Stimulated activated CD4-positive, alpha-beta T cell treated with anti-CD3 and anti-CD28 coated beads, Interleukin-2, amount 100 ng/mL, for 4 hours (primary cell): ENCODE data around the gene CACNA2D3.

ENCODE experiments used
- DNase-seq: peaks from one replicate; pipeline ENCODE4 v3.0.0-alpha.2; 2020; ENCODE audit warnings: low read depth

Gene CACNA2D3

DNA sequence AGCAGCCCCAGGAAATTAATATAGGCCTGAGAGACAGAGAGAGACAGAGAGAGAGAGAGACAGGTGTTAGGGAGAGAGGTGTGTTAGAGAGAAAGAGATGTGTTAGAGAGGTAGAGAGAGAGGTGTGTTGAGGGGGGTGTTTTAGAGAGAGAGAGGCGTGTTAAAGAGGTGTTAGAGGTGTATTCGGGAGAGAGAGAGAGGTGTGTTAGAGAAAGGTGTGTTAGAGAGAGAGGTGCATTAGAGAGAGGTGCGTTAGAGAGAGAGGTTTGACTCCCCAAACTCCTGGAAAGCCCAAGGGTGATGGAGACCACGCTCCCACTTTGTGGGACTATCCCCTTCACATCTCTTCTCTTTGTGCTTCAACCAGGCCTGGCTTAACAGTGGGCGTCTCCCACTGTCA, 95.5 kb downstream of the CACNA2D3 start:
- DNase-seq: no peak

DNA sequence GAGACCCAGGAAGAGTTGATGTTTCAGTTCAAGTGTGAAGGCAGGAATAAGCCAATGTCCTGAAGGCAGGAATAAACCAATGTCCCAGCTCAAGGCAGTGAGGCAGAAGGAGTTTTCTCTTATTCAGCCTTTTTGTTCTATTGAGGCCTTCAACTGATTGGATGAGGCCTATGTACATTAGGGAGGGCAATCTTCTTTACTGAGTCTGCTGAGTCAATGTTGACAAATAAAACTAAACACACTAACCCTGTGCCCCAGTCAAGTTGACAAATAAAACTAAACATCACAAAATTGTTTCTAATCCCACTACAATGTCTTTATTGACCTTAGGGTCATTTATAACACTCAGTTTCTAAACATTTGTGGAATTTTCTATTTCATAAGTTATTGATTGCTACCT, 100.0 kb downstream of the CACNA2D3 start:
- no peak for DNase-seq

DNA sequence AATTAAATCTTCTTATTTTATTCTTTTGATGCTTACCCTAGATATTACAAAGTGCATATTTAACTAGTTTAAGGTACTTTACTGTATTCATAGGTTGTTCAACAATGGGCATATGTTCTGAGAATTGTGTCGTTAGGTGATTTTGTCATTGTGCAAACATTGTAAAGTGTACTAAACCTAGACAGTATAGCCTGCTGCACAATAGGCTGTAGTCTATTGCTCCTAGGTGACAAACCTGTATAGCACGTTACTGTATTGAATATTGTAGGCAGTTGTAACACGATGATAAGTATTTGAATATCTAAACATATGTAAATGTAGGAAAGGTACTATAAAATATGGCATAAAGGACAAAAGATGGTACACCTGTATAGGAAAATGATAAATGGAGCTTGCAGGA, 100.7 kb downstream of the CACNA2D3 start:
- no peak for DNase-seq

DNA sequence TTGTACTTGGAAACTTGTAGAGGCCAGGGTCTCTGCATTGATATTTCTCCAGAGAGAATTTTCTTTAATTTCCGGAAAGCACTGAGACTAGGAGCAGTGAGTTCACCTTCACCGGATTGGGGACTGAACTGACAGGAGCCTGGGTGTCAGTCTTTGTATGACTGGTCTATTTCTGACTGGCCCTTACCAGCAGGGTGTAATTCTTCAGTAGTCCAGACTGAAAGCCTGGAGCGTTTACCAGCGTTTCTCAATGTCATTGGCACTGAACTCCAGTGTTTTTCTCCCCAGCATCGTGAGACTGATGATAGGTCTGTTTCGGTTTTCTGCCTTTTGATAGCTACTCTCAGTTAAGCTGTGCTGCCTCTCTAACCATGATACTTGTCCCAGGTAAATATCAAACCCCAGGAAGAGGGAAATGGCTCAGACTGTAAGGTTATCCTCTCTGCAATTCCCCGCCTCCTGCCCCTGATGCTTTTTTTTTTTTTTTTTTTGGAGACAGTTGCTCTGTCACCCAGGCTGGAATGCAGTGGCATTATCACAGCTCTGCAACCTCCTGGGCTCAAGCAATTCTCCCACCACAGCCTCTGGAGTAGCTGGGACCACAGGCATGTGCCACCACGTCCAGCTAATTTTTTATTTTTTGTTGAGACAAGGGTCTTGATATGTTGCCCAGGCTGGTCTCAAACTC, 103.6 kb downstream of the CACNA2D3 start:
- DNase-seq: no peak

DNA sequence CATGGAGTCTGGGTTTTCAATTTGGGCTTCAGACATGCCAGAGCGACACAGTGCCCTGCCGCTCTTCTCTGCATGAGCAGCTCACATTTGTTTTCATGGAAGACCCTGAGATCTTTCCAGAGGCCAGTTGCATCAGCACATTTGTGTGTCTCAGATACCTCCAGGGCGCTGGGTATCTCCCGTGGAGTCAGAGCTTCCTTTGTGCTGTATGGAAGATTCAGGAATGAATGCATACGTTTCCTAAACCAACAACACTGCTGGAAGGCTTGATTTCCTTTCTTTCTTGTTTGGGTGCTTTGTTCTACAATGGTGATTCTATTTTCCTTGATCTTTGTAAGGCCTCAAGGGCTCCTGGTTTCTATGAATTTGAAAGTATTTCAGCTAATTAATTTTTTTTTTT, 106.5 kb downstream of the CACNA2D3 start:
- no peak for DNase-seq

DNA sequence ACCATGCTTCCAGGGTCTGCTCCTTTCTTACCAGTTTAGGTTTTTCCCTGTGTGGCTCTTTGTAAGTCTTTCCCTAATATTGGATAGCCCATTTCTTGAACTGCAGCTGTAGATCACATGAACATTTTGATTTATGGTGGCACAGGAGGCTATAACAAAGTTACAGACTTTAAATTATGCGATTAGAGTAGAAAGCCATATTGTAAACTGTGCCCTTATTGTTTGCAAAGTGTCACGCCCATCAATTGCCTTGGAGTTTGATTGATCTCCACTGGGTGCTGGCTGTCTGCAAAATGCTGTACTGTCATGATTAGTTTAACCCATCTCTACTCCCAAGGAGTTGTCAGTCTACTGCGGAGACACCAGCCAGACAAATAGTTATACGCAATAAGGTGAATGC, 110.3 kb downstream of the CACNA2D3 start:
- no peak for DNase-seq

DNA sequence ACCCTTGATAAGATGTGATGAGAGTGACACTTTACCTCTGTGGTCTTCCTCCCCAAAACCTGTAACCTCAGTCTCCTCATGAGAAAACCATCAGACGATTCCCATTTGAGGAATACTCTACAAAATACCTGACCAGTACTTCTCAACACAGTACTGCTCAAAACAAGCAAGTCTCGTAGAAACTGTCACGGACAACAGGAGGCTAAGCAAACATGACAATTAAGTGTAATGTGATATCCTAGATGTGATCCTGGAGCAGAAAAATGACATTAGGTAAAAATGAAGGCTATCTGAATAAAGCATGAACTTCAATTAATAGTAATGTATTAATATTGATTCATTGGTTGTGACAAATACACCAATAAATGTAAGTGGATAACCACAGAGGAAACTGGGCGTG, 113.6 kb downstream of the CACNA2D3 start:
- DNase-seq: no peak

DNA sequence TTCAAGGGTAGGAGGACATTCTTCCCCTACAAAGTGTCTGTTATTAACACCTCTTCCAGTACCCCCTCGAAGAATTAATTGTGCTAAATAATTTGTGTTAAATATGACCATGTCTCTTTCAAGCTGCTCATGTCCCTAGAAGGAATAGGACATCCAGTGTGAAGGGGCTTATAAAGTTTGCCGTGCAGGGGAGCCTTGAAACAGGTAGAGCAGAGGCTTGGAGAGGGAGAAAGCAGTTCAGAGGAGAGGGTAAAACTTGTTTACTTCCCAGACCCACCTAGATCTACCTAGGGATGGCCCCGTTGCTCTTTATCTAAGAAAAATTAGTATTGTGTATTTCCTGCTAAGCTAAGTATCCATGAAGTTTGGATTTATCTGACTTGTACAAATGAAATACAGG, 114.8 kb downstream of the CACNA2D3 start:
- no peak for DNase-seq

DNA sequence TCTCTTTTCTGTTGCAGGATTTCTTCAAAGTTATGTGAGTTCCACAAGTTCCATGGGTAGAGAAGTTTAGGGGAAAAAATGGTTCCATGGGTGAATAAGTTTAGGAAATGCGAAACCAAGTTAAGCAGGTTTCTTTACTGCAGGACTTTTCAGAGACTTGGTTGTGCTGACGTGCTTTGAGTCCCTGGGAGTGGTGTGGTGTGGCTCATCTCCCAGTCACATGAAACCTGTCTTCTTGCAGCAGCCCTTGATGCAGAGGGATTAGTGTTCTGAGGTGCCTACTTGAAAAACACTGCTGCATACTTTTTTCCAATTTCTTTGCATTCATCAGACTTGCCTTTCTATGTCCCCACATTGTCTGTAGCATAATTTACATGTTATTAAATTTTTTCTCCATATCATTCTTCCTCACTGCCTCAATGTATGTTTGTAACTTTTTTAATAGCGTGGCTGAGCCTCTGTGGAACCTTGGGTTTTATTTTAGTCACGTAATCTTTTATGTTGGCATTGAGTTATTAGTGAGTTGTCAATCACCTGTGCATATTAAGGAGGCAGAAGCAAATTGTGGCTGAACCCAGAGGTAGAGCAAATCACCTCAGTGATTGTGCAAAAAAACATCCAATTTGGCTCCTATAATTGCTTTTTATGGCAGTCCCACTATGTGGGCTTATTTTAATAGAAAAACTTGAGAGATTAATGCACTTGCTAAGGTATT, 115.6 kb downstream of the CACNA2D3 start:
- DNase-seq: no peak

DNA sequence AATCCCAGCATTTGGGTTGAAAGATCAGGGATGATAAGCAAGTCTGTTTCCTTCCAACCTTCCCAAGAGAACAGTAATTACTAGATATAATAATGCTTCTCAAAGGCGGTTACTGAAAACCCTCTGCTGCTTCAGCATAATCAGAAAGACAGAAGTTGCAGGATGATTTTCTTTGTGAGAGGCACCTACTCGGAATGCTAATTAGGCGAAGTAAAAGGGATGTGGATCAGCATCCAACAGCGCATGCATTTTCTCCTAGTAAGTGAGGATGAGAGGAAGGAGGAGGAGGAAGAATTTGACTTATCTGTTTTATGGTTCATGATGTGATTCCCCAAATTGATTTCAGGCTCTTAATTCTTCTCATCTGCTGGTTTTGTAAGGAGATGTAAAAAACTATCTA, 118.0 kb downstream of the CACNA2D3 start:
- DNase-seq: no peak

DNA sequence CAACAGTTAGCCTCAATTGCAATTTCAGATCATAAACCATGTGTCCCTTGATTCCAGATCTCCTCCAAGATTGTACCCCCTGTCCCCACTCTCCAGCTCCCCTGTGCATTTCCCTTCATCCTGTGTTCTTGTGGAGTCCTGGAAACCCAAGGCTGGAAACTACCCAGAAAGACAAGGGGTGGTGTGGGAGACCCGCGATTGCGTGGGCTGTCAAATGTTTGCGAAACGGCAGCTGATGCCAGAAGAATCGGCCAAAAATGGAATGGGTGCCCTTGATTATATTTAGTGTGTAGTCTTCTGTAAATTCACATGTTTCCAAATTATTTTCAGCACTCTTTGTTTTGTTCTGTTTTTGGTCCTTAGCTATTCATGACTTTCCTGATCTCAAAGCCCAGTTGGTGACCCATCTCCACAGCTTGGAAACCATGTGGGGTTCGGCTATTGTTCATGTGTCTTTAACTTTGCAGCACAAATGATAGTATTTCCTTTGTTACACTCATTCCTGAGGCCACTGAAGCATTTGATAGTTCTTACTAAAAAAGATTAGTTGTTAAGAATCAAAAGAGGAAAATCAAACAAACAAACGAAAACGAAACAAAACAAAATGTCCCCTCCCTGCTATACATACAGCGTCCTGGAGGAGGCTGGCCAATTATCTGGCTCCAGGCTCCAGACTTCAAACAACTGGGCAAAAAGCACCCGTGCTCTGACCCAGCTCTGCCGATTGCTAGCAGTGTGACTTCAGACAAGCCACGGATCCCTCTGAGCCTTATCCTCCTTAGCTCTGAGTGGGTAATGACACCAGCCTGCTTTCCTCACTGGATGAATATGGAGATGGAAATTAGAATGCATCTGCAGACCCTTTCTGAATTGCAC, 120.9 kb downstream of the CACNA2D3 start:
- DNase-seq: no peak

DNA sequence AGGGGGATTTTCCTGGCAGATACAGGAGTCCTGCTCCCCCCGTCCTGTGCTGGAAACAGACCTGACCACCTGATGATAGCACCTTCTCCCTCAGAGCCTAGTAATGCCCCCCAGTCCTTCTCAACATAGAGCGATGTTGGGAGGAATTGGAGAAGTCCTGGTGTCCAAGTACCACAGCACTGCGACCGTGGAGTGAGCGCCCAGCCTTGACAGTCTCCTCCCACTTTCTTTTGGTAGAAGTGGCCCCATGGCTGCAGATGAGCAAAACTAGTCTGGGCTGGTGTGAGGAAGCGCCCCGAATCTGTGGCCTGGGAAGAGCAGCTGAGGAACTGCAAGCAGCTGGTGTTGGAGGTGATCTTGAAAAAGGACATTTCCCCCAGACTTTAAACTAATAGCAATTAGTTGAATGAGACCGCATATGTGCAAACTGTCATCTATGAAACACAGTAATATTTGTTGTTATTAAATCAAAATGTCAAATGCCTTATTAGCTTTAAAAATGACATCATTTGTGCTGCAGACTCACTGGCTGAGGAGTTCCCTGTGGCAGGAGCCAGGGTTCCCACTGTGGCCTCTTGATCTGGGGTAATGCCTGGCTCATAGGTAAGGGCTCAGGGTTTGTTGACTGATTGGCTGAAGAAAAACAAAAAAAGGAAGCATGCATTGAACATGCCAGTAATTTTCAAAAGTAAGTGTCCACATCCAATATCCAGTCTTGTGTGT, 121.8 kb downstream of the CACNA2D3 start:
- DNase-seq: no peak

DNA sequence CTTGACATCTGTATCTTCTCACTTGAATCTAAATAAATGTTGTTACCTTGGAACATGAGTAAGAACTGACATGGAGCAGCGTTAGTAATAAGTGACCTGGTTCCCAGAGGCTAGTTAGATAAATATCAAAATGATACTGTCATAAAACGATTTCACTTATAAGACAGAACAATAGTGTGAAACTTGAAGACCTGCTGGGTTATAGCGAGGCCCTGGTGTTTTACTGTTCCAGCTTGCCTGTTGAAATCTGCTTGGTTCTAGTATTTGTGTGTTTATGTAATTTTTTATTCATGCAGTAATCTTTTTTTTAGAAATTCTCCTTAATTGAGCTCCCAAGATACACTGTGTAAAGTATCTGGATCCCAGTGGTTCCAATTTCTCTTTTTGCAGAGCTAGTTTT, 129.4 kb downstream of the CACNA2D3 start:
- DNase-seq: no peak

DNA sequence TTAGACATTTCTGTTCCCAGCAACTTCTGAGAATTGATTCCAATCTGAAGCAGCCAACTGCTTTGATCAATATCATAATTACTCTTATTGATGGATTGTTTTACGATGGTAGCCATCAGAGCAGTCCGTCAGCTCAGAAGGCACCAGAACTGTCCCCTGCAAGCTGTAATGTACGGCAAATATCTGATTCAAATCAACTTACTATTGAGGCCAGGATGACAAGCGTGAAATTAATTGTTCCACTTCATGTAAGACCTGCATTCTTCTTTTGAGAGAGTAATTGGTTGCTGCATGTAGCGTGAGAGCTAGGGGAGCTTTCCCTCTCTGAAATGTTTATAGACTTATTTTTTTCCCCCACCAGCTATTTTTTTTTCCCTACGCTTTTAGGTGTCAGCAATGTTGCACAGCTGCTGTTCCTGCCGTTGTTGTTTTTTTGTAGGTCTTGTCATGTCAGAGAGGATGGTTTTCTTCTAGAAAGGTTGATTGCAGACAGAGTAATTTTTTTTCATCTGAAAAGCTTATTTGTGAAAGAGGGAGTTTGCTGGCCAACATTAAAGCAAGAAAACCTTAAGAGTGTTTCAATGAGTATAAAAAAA, 134.9 kb downstream of the CACNA2D3 start:
- DNase-seq: no peak

DNA sequence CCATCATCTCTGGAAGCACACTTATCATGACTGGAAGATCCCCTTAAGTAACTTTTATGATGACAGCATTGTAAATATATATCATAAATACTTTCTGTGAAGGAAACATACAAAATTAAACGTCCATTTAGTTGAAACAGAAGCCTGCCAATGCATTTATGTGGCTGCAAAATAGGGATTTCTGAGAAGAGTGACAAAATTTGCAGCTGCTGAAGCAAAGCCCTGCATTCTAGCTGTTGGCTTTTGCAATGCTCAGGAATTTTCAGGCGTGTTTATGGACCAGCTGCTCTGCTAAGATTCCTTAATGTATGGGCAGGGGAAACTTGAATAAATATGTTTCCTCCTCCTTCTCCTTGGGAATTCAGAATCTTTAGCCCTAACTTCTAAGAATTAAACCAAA, 137.3 kb downstream of the CACNA2D3 start:
- no peak for DNase-seq

DNA sequence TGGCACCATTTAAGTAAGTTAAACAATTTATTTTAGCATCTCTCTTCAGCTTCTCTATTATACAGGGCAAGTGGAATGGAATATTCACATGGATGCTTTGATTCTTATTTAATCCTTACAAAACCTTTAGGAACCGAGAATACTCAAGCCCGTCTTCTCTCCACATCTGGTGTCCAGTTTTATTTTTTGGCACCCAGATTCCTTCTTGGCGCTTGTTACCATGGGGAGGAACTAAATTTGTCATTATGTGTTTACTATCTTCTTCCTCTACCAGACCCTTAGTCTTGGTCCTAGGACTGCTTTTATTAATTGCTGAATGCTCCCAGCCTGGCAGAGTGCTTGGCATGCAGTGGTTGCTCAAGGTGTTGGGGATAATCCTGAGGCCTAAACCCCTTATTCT, 138.8 kb downstream of the CACNA2D3 start:
- DNase-seq: no peak

DNA sequence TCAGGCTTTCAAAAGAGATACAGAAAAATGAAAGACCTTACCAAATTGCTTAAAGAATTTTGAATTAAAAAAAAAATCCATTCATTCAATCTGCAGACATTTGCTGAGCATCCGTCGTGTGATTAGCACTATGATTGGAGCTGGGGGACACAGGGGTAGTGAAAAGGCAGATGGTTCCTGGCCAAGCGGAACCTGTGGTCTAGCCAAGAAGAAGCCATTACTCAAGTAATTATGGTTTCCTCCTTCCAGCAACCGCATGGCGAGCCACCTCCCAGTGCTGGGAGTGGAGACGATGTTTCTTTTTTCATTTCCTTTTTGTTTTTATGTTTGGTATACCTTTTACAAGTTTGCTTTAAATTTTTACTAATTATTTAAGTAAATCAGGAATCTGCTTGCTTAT, 140.2 kb downstream of the CACNA2D3 start:
- DNase-seq: no peak

DNA sequence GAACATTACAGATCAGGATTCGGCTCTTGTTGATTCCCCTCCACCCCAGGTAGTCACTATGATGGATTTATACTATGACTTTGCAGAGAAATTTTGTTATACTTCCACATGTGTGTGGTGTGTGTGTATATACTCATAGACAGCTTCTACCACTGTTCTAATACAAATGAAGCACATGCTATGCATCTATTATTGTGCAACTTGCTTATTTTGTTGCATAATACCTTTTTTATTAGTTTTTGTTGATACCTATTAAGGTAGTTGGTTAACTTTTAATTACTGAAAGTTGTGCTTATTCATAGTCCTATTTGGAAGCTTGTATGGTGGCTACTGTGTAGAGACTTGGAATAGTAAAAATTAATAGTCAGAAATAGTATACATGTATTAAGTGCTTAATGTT, 140.6 kb downstream of the CACNA2D3 start:
- no peak for DNase-seq

DNA sequence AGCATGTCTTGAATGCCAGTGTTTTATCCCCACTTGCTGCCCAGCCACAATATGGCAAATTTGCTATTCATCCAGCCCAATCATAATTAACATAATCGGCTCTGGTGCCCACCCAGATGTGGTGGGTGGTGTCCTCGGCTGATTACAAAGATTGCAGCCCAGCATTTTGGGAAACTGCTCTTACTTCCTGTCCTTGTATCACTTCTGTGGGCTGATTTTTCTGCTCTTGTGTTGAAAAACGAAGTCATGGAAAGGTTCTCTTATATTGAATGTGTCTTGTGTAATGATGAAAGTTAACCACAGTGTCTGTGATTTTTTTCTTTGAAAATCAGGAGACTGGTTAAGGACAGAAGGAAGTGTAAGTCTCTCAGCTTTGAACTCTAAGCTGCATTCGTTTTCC, 141.7 kb downstream of the CACNA2D3 start:
- DNase-seq: no peak

DNA sequence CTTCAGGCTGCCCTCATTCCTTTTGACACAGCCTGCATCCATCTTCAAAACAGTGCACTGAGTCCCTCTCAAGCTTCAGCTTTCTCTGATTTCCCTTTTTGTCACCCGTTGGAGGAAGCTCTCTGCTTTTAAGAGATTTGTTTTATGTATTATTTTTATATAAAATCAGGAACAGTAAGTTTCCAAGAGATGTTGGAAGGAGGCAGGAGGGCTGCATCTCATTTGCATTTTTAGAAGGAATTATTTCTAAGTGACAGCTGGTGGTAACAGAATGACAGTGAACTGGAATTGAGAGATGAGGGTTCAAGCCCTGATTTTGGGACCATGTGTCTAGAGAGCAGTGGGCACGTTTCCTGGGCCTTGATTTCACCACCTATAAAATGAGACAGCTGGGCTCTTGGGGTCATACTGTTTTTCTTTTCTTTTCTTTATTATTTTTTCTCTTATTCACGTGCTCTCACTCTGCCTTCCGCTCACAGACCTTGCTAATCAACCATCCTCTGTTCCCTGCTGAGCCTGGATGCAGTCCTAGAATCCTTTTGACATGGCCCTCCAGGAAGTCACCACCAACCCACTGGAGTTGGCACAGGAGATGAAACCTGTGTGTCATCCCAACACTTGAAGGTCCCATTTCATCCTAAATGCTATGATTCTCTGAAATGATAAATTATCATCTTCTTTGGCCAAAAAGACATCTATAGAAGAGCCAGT, 148.6 kb downstream of the CACNA2D3 start:
- DNase-seq: no peak

DNA sequence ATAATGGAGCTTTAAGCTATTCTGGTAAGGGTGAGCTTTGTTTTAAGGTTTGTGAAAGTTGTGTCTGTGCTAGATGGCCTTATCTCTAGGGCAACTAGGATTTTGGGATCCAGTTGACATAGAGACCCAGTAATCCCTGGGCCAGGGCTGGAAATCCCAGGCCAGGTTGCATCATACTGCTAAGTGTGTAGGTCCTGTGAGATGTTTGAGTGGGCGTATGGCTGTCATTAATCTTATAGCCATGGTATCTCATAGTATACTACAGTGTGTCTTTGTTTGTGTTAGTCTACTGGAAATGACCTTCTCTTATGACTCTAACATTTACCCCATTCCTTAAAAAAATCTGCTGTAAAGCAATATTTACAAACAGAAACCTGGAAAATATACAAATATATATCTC, 151.4 kb downstream of the CACNA2D3 start:
- no peak for DNase-seq
